ENCODE results near the gene ARHGAP29.

DNA sequence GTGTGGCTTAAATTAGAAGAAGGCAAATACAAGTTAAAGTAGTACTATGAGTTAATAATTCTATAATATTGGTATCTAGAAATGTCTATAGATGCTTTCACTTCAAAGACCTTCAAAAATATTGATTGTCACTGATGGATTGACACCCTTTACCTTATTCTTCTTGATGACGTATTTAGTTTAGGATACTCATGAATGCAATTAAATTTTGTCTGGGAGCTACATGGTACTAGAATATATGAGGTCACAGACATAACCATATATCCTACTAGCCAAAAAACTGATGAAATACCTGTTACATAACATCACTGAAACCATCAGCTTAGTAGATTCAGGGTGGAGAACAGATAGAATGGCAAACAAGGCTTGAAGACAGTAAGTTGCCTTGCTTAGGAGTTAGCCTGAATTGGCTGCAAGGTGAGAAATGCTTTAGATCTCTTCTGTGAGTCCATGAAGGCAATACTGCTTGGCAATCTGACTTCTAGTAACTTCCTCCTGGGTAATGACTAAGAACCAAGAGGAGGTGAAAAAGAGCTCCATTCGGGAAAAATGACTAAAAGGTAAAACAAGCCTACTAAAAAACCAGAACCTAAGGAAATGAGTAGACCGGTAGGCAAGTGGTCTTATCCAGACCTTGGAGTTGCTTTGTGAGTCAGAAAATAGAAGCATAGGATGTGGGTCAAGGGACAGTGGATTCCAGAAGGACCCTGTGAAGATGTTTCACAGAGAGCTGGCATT lies 16.9 kb upstream of the ARHGAP29 start:
- TF ChIP-seq, protein P1, sequence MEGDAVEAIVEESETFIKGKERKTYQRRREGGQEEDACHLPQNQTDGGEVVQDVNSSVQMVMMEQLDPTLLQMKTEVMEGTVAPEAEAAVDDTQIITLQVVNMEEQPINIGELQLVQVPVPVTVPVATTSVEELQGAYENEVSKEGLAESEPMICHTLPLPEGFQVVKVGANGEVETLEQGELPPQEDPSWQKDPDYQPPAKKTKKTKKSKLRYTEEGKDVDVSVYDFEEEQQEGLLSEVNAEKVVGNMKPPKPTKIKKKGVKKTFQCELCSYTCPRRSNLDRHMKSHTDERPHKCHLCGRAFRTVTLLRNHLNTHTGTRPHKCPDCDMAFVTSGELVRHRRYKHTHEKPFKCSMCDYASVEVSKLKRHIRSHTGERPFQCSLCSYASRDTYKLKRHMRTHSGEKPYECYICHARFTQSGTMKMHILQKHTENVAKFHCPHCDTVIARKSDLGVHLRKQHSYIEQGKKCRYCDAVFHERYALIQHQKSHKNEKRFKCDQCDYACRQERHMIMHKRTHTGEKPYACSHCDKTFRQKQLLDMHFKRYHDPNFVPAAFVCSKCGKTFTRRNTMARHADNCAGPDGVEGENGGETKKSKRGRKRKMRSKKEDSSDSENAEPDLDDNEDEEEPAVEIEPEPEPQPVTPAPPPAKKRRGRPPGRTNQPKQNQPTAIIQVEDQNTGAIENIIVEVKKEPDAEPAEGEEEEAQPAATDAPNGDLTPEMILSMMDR (IDR thresholded peaks at IDR 0.05), result no peak
- no peak for TF ChIP-seq POLR2A (IDR thresholded peaks at IDR 0.05)
